KMS-11 (cell line): ENCODE results near the gene LMAN1L.

ENCODE experiments used
- H2AFZ ChIP-seq: fragments of 200-600 bp; sonication (generic); 2 replicates; pipeline ENCODE4 v1.6.1; 2016; ENCODE audit warnings: antibody characterized with exemption, mixed run types, low read depth
- H3K27ac ChIP-seq: fragments of 200-600 bp; sonication (generic); 2 replicates; pipeline ENCODE4 v1.6.1; 2016; ENCODE audit warnings: mild to moderate bottlenecking, mixed run types
- H3K27me3 ChIP-seq: fragments of 200-600 bp; sonication (generic); 2 replicates; pipeline ENCODE4 v1.6.1; 2017; ENCODE audit warnings: mild to moderate bottlenecking, low read depth, mixed run types, moderate library complexity; ENCODE audit not compliant: insufficient read depth
- H3K36me3 ChIP-seq: fragments of 200-600 bp; sonication (generic); 2 replicates; pipeline ENCODE4 v1.6.1; 2017; ENCODE audit warnings: mild to moderate bottlenecking, mixed run types; ENCODE audit not compliant: insufficient read depth
- H3K4me1 ChIP-seq: fragments of 200-600 bp; sonication (generic); 2 replicates; pipeline ENCODE4 v1.6.1; 2016; ENCODE audit warnings: mild to moderate bottlenecking, low read depth, mixed run types; ENCODE audit not compliant: poor library complexity, severe bottlenecking
- H3K4me2 ChIP-seq: fragments of 200-600 bp; sonication (generic); 2 replicates; pipeline ENCODE4 v1.7.0; 2016; ENCODE audit warnings: mild to moderate bottlenecking, mixed run types
- H3K4me3 ChIP-seq: fragments of 200-600 bp; sonication (generic); IDR thresholded peaks from 2 replicates; pipeline ENCODE4 v1.6.1; 2017; ENCODE audit warnings: low read depth, low read length, mixed read lengths; ENCODE audit not compliant: insufficient read depth
- H3K79me2 ChIP-seq: fragments of 200-600 bp; sonication (generic); 2 replicates; pipeline ENCODE4 v1.6.1; 2016; ENCODE audit warnings: low read depth, mixed run types; ENCODE audit not compliant: insufficient read depth
- H3K9ac ChIP-seq: fragments of 200-600 bp; sonication (generic); 2 replicates; pipeline ENCODE4 v1.6.1; 2016; ENCODE audit warnings: mild to moderate bottlenecking, mixed run types
- H4K20me1 ChIP-seq: fragments of 200-600 bp; sonication (generic); 2 replicates; pipeline ENCODE4 v1.6.1; 2016; ENCODE audit warnings: mild to moderate bottlenecking, mixed run types; ENCODE audit not compliant: insufficient read depth
- TF ChIP-seq, protein P1 (sequence below): fragments of 200-600 bp; sonication (generic); conservative IDR thresholded peaks from 2 replicates; pipeline ENCODE4 v1.6.1; 2017; ENCODE audit warnings: low read depth, mild to moderate bottlenecking, antibody characterized with exemption, low read length, moderate library complexity, mixed read lengths

The LMAN1L gene

DNA sequence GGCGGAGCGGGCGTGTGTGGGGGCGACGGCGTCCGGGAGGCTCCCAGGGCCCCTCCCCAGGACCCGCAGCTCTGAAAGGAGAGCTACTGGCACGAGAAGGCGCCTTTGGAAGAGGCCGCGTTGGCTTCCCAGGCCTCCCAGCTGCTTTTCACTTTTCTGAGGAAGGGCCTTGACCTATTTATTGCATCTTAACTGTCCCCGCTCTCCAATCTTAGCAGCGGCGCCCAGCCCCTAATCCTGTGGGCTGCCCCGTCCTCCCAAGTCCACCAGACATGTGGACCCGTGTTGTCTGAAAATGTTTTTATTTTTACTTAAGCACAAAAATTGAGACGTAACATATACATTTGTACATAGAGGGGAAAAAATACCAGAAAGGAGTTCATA, 30.8 kb downstream of the LMAN1L start:
- no peaks in the 10 kb centered on the region for H3K79me2 ChIP-seq
- peak overlapping the region; percentile 91 for H3K4me2 ChIP-seq
- peaks cover 6% of the 10 kb centered on the region for H3K4me1 ChIP-seq
- no peaks in the 10 kb centered on the region for H3K27me3 ChIP-seq
- no peaks in the 10 kb centered on the region for H4K20me1 ChIP-seq
- H3K9ac ChIP-seq: peak overlapping the region; percentile 88
- H3K36me3 ChIP-seq: no peaks in the 10 kb centered on the region
- TF ChIP-seq, protein P1, sequence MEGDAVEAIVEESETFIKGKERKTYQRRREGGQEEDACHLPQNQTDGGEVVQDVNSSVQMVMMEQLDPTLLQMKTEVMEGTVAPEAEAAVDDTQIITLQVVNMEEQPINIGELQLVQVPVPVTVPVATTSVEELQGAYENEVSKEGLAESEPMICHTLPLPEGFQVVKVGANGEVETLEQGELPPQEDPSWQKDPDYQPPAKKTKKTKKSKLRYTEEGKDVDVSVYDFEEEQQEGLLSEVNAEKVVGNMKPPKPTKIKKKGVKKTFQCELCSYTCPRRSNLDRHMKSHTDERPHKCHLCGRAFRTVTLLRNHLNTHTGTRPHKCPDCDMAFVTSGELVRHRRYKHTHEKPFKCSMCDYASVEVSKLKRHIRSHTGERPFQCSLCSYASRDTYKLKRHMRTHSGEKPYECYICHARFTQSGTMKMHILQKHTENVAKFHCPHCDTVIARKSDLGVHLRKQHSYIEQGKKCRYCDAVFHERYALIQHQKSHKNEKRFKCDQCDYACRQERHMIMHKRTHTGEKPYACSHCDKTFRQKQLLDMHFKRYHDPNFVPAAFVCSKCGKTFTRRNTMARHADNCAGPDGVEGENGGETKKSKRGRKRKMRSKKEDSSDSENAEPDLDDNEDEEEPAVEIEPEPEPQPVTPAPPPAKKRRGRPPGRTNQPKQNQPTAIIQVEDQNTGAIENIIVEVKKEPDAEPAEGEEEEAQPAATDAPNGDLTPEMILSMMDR: no peak
- H2AFZ ChIP-seq: peak overlapping the region; percentile 98
- H3K4me3 ChIP-seq: no peak overlapping the region
- peak overlapping the region; percentile 74 for H3K27ac ChIP-seq

DNA sequence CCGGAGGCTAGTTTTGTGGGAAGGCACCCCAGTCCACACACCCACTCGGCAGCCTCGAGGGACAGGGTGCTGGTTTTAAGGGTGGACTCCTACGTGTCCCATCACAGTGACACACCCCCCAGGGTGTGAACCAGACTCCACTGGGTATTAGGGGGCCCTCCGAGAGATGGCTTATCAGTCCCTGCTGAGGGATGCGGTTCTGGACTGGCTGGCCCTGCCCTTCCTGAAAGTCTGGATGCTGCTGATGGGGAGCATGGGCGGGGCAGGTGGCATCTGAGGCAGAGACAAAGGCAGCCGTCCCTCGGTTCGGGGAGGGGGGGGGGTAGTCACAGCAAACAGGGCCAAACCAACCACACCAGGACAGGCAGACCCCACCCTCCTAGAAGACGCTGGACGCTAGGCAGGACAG, 31.3 kb downstream of the LMAN1L start:
- Histone ChIP-seq H2AFZ (peak overlapping the region; percentile 98), H3K27ac (peak overlapping the region; percentile 74; the same call in 1 of the 2 replicates), H3K27me3 (no peaks in the 10 kb centered on the region), H3K36me3 (no peaks in the 10 kb centered on the region), H3K4me1 (peaks cover 6% of the 10 kb centered on the region), H3K4me3 (no peak overlapping the region), H4K20me1 (no peaks in the 10 kb centered on the region), H3K9ac (peak overlapping the region; percentile 88; the same call in 1 of the 2 replicates), H3K4me2 (peak overlapping the region; percentile 91), H3K79me2 (no peaks in the 10 kb centered on the region)
- TF ChIP-seq, protein P1: no peak

DNA sequence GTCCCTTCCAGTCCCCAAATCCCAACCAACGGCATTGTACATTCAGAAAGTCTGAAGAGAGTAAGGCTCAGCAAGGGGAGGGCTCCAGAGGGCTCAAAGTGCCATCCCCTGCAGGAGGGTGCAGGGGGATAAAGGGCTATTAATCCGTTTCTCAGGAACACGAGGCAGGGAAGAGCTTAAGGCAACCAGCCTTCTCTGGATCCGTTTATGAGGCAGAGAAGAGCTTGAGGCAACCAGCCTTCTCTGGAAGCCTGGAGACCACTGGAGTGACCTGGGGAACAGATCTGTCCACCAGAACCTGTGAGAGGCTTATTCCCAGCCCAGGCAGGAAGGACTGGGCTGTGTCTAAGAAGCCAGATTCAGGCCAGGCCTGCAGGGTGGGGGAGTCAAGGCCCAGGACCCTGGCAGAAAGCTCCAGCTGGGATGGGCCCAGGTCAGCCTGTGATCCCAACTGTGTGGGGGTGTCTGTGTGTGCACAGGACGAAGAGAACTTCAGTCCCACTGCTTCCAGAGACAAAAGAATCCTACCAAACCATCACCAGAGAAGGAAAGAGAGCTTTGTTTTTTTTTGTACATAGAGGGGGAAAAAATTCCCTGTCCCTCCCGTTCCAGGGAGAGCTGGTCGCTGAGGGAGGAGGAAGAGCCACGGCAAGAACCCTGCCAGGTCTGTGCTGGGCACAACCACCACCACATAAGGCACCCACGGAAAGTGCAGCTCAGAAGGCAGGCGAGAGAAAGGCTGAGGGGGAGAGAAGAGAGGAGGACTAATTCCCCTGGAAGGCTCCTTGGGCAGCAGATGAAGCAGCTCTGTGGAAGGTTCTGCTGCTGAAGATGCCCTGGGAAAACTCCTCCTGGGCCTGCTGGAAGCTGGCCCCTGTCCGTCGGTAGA, 31.9 kb downstream of the LMAN1L start:
- Histone ChIP-seq H3K4me1 (peaks cover 8% of the 10 kb centered on the region), H3K79me2 (no peaks in the 10 kb centered on the region), H3K9ac (no peak overlapping the region), H3K27ac (no peak overlapping the region), H2AFZ (no peak overlapping the region), H3K4me3 (no peak overlapping the region), H3K36me3 (no peaks in the 10 kb centered on the region), H3K27me3 (no peaks in the 10 kb centered on the region), H3K4me2 (no peak overlapping the region), H4K20me1 (no peaks in the 10 kb centered on the region)
- TF ChIP-seq, protein P1: no peak

DNA sequence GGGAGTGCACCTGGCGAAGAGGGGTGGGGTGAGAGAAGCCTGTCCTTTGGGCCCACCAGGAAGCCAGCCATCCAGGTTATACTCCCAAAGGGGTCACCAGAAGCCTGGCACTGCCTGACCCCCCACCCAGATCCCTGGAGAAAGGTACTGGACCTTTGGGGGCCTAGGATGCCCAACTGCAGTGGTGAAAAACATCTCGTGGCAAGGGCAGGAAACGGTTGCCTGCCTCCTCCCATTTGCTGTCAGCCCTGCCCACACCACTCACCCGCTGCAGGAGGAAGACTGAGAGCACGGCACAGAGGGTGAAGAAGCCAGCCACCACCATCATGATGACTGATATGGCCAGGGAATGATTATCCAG, 32.6 kb downstream of the LMAN1L start:
- Histone ChIP-seq H3K27ac (no peak overlapping the region), H3K4me2 (no peak overlapping the region), H3K27me3 (no peaks in the 10 kb centered on the region), H3K36me3 (no peaks in the 10 kb centered on the region), H3K79me2 (no peaks in the 10 kb centered on the region), H3K9ac (no peak overlapping the region), H3K4me1 (peaks cover 13% of the 10 kb centered on the region), H3K4me3 (no peak overlapping the region), H4K20me1 (no peaks in the 10 kb centered on the region), H2AFZ (no peak overlapping the region)
- TF ChIP-seq, protein P1: no peak
